ENCODE data around the gene CD27.

CD27 gene

GRCh38 chr12:6404390-6404789, 40.4 kb upstream of the CD27 start:
- DNase-seq (ENCODE audit: low read depth in 1 of 2, low spot score in 1 of 2), result no peak
- H3K4me3 ChIP-seq (replicated peaks; ENCODE audit: insufficient read depth, low read length), result no peak overlapping the region
- no peak overlapping the region for H3K27ac ChIP-seq (replicated peaks)
- TF ChIP-seq POLR2AphosphoS5 (IDR thresholded peaks at IDR 0.05; ENCODE audit: low read depth) (no peak), SPI1 (IDR thresholded peaks at IDR 0.05; ENCODE audit: borderline replicate concordance, low read depth) (no peak), GABPA (IDR thresholded peaks at IDR 0.05; ENCODE audit: low read depth) (no peak)
- TF ChIP-seq, protein P1, sequence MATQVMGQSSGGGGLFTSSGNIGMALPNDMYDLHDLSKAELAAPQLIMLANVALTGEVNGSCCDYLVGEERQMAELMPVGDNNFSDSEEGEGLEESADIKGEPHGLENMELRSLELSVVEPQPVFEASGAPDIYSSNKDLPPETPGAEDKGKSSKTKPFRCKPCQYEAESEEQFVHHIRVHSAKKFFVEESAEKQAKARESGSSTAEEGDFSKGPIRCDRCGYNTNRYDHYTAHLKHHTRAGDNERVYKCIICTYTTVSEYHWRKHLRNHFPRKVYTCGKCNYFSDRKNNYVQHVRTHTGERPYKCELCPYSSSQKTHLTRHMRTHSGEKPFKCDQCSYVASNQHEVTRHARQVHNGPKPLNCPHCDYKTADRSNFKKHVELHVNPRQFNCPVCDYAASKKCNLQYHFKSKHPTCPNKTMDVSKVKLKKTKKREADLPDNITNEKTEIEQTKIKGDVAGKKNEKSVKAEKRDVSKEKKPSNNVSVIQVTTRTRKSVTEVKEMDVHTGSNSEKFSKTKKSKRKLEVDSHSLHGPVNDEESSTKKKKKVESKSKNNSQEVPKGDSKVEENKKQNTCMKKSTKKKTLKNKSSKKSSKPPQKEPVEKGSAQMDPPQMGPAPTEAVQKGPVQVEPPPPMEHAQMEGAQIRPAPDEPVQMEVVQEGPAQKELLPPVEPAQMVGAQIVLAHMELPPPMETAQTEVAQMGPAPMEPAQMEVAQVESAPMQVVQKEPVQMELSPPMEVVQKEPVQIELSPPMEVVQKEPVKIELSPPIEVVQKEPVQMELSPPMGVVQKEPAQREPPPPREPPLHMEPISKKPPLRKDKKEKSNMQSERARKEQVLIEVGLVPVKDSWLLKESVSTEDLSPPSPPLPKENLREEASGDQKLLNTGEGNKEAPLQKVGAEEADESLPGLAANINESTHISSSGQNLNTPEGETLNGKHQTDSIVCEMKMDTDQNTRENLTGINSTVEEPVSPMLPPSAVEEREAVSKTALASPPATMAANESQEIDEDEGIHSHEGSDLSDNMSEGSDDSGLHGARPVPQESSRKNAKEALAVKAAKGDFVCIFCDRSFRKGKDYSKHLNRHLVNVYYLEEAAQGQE (IDR thresholded peaks at IDR 0.05; ENCODE audit: insufficient replicate concordance, low read depth), result no peak
- TF ChIP-seq, protein P2, sequence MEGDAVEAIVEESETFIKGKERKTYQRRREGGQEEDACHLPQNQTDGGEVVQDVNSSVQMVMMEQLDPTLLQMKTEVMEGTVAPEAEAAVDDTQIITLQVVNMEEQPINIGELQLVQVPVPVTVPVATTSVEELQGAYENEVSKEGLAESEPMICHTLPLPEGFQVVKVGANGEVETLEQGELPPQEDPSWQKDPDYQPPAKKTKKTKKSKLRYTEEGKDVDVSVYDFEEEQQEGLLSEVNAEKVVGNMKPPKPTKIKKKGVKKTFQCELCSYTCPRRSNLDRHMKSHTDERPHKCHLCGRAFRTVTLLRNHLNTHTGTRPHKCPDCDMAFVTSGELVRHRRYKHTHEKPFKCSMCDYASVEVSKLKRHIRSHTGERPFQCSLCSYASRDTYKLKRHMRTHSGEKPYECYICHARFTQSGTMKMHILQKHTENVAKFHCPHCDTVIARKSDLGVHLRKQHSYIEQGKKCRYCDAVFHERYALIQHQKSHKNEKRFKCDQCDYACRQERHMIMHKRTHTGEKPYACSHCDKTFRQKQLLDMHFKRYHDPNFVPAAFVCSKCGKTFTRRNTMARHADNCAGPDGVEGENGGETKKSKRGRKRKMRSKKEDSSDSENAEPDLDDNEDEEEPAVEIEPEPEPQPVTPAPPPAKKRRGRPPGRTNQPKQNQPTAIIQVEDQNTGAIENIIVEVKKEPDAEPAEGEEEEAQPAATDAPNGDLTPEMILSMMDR (IDR thresholded peaks at IDR 0.05; ENCODE audit: insufficient read depth, low read length), result no peak
- H3K27me3 ChIP-seq (ENCODE audit: insufficient read depth, poor library complexity, severe bottlenecking), result no peaks in the 10 kb centered on the region

DNA sequence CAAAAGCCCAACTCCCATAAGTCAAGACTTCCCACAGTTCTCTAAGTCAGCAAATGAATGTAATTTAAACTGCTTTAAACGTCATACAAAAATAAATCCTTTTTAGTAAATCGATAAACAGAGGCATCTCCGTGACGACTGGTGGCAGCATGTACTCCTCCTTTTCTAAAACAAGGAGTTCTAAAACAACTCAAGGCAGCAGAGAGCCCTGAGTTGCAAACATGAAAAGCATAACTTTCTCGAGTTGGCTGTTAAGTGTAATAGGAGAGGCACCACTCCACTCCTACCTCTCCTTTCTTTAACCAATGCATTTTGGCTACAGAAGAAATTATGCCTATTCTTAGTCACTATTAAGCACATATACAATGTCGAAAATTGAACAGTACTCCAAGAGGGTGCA, 38.8 kb upstream of the CD27 start:
- Histone ChIP-seq H3K27ac (replicated peaks) (no peak overlapping the region), H3K4me3 (replicated peaks; ENCODE audit: insufficient read depth, low read length) (no peak overlapping the region), H3K27me3 (ENCODE audit: insufficient read depth, poor library complexity, severe bottlenecking) (no peaks in the 10 kb centered on the region)
- DNase-seq (ENCODE audit: low read depth in 1 of 2, low spot score in 1 of 2), result no peak
- TF ChIP-seq GABPA (IDR thresholded peaks at IDR 0.05; ENCODE audit: low read depth) (no peak), SPI1 (IDR thresholded peaks at IDR 0.05; ENCODE audit: borderline replicate concordance, low read depth) (no peak), POLR2AphosphoS5 (IDR thresholded peaks at IDR 0.05; ENCODE audit: low read depth) (no peak)
- TF ChIP-seq, protein P2 (IDR thresholded peaks at IDR 0.05; ENCODE audit: insufficient read depth, low read length), result no peak
- TF ChIP-seq, protein P1 (IDR thresholded peaks at IDR 0.05; ENCODE audit: insufficient replicate concordance, low read depth), result no peak

- DNase-seq (ENCODE audit: low read depth in 1 of 2, low spot score in 1 of 2), result no peak
- no peak for TF ChIP-seq SPI1 (IDR thresholded peaks at IDR 0.05; ENCODE audit: borderline replicate concordance, low read depth)
- TF ChIP-seq, protein P2 (IDR thresholded peaks at IDR 0.05; ENCODE audit: insufficient read depth, low read length), result no peak
- TF ChIP-seq, protein P1 (IDR thresholded peaks at IDR 0.05; ENCODE audit: insufficient replicate concordance, low read depth), result no peak
- TF ChIP-seq POLR2AphosphoS5 (IDR thresholded peaks at IDR 0.05; ENCODE audit: low read depth), result no peak
- no peak for TF ChIP-seq GABPA (IDR thresholded peaks at IDR 0.05; ENCODE audit: low read depth)
- Histone ChIP-seq H3K27me3 (ENCODE audit: insufficient read depth, poor library complexity, severe bottlenecking) (no peaks in the 10 kb centered on the region), H3K4me3 (replicated peaks; ENCODE audit: insufficient read depth, low read length) (no peak overlapping the region), H3K27ac (replicated peaks) (no peak overlapping the region)
Measured at GRCh38 chr12:6407236-6407954, 37.4 kb upstream of the CD27 start.

Data from HL-60 (cell line).